Activated CD4-positive, alpha-beta T cell treated with anti-CD3 and anti-CD28 coated beads, Interleukin-2, amount 10 ng/mL, durations not matched to agents 24 days and 14 days (primary cell): Measurements from ENCODE around the gene SPRR4. TPM values are rescaled to one million over a fixed set of nuclear protein-coding genes. Genes with fewer than 3 reads are reported as not detected.

Experiments
- DNase-seq: peaks from one replicate; pipeline ENCODE4 v3.0.0; 2022
- H3K27ac Mint-ChIP-seq: one replicate; pipeline ENCODE4 v1.8.0; 2022; ENCODE audit warnings: mild to moderate bottlenecking, mixed read lengths
- H3K27me3 Mint-ChIP-seq: one replicate; pipeline ENCODE4 v1.8.0; 2022; ENCODE audit warnings: mixed read lengths
- H3K36me3 Mint-ChIP-seq: one replicate; pipeline ENCODE4 v1.8.0; 2022; ENCODE audit warnings: low read depth, mild to moderate bottlenecking, mixed read lengths
- H3K4me1 Mint-ChIP-seq: one replicate; pipeline ENCODE4 v1.8.0; 2021; ENCODE audit warnings: mixed read lengths
- H3K4me3 Mint-ChIP-seq: one replicate; pipeline ENCODE4 v1.8.0; 2022; ENCODE audit warnings: mild to moderate bottlenecking, moderate library complexity, mixed read lengths
- H3K9me3 Mint-ChIP-seq: one replicate; pipeline ENCODE4 v1.8.0; 2021; ENCODE audit warnings: mixed read lengths
- intact Hi-C: fragments of 100-400 bp; cut with micrococcal nuclease; formaldehyde crosslinking; loops from one replicate; pipeline ENCODE4 v1.15.1; 2023
- total RNA-seq: library from RNA; stranded (reverse); gene quantifications from 2 replicates; pipeline ENCODE4 v1.2.3, GENCODE V29; 2022

The SPRR4 gene
- total RNA-seq, 1 donor from 2014 or later: not detected

DNA sequence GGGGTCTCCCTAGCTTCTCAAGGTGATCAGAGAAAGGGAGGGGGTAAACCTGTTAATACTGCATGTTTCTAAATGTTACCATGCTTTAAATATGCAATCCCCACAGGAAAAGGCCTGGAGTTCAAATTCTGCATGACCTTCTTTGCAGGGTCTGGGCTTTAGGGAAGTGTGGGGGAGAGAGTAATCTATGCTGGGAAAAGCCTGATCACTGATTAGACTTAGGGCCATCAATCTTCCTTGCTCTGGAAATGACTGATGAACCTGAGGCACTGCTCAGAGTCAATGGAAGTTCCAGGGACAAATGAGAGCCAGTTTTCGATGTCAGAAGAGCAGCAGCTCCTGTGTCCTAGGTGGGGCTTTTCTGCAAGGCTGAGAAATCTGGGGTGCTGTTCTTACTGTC lies 10.2 kb downstream of the SPRR4 start:
- Mint-ChIP-seq H3K4me1 (no peaks in the 10 kb centered on the region), H3K9me3 (no peaks in the 10 kb centered on the region), H3K36me3 (no peaks in the 10 kb centered on the region), H3K4me3 (no peak overlapping the region), H3K27me3 (peaks cover 5% of the 10 kb centered on the region), H3K27ac (no peak overlapping the region)
- intact Hi-C loops: no loop called here
- DNase-seq: no peak

- H3K27ac Mint-ChIP-seq: no peak overlapping the region
- H3K36me3 Mint-ChIP-seq: no peaks in the 10 kb centered on the region
- H3K27me3 Mint-ChIP-seq: peaks cover 5% of the 10 kb centered on the region
- no peaks in the 10 kb centered on the region for H3K4me1 Mint-ChIP-seq
- no peaks in the 10 kb centered on the region for H3K9me3 Mint-ChIP-seq
- intact Hi-C loops: no loop called here
- DNase-seq: no peak
- no peak overlapping the region for H3K4me3 Mint-ChIP-seq
Measured at GRCh38 chr1:152981146-152981871, 10.9 kb downstream of the SPRR4 start.

GRCh38 chr1:152982076-152982475 lies 11.6 kb downstream of the SPRR4 start:
- Mint-ChIP-seq H3K27ac (no peak overlapping the region), H3K4me3 (no peak overlapping the region), H3K4me1 (no peaks in the 10 kb centered on the region), H3K36me3 (no peaks in the 10 kb centered on the region), H3K9me3 (no peaks in the 10 kb centered on the region), H3K27me3 (peaks cover 5% of the 10 kb centered on the region)
- intact Hi-C loops: no loop called here
- DNase-seq: no peak

DNA sequence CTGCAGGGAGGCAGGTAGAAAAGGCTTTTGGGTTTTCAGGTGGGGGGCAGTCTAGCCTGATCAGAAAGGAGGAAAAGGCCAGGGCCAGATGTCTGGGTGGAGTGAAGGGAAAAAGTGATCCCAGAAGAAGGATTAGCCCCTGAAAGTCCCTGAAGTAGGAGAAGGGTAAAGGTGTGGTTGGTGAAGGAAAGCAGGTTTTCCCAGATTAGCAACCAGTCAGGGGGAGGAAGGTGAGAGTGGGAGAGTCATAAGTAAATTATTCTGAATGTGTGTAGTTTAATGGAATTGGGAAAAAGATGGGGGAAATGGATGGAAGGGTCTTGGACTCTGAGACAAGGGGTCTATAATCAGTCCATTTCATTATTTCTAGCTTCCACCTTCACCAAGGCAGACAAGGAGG lies 12.8 kb downstream of the SPRR4 start:
- Mint-ChIP-seq H3K36me3 (no peaks in the 10 kb centered on the region), H3K27me3 (peaks cover 7% of the 10 kb centered on the region), H3K27ac (no peak overlapping the region), H3K4me1 (no peaks in the 10 kb centered on the region), H3K9me3 (no peaks in the 10 kb centered on the region), H3K4me3 (no peak overlapping the region)
- DNase-seq: peak; percentile 14
- intact Hi-C loops: no loop called here

DNA sequence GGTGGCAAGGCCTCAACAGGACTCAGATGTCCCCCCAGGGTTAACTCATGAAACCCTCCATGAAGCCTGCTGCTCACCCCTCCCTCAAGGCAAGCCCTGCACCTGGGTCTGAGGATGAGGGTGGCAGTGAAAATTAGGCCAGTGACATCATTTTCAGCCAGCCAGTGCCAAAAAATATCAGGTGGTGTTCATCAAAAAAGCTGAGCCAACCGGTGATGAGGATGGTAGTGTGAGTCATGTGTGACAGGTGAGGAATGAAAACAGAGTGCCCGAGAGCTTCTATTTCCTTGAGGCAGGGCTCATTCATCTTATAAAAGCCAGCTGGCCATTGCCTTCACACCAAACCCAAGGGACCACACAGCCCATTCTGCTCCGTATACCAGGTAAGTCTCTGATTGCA lies 13.3 kb downstream of the SPRR4 start, which contains the start of gene SPRR1A:
Gene SPRR1A (plus strand): TSS at position 339 of the 400 bp plus-strand sequence. CDS start 1,150 bp downstream, outside the sequence.
- H3K36me3 Mint-ChIP-seq: no peaks in the 10 kb centered on the region
- H3K27me3 Mint-ChIP-seq: peaks cover 10% of the 10 kb centered on the region
- H3K4me1 Mint-ChIP-seq: no peaks in the 10 kb centered on the region
- H3K4me3 Mint-ChIP-seq: no peak within 1 kb of the TSS
- no peak within 1 kb of the TSS for H3K27ac Mint-ChIP-seq
- no peaks in the 10 kb centered on the region for H3K9me3 Mint-ChIP-seq
- peak; percentile 30 for DNase-seq
- intact Hi-C loops: no loop called here

GRCh38 chr1:152986578-152986977 lies 16.1 kb downstream of the SPRR4 start:
- Mint-ChIP-seq H3K4me3 (no peak overlapping the region), H3K27ac (no peak overlapping the region), H3K9me3 (no peaks in the 10 kb centered on the region)

DNA sequence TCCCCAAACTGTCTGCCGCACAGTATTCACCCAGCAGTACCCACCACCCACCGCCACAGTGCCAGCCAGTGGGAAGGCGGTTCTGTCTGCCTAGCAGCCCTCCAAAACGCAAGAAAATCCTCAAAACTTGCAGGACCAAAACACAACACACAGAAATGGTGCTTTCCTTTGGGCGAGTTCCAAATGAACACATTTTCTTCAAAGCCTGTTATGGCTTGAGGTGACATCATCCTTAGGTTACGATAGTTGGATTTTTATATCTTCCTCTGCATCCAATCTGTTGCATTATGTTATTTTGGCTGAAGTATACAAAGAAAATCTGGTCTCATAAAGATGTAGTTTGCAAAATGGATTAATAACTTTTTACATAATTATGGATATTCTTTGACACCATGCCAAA lies 22.7 kb downstream of the SPRR4 start:
- intact Hi-C loops: no loop called here
- DNase-seq: no peak

More at GRCh38 chr1:152986578-152986977, 16.1 kb downstream of the SPRR4 start:
- Mint-ChIP-seq H3K36me3 (no peaks in the 10 kb centered on the region), H3K4me1 (no peaks in the 10 kb centered on the region), H3K27me3 (peaks cover 21% of the 10 kb centered on the region)
- DNase-seq: peak; percentile 14
- intact Hi-C loops: no loop called here

GRCh38 chr1:152995842-152996241 lies 25.4 kb downstream of the SPRR4 start:
- intact Hi-C loops: no loop called here
- Mint-ChIP-seq H3K27ac (no peak overlapping the region), H3K4me1 (no peaks in the 10 kb centered on the region), H3K27me3 (peaks cover 11% of the 10 kb centered on the region), H3K36me3 (no peaks in the 10 kb centered on the region), H3K9me3 (no peaks in the 10 kb centered on the region), H3K4me3 (no peak overlapping the region)
- DNase-seq: no peak

More for the DNA sequence above, 22.7 kb downstream of the SPRR4 start:
- H3K4me1 Mint-ChIP-seq: no peaks in the 10 kb centered on the region
- no peak overlapping the region for H3K4me3 Mint-ChIP-seq
- H3K36me3 Mint-ChIP-seq: no peaks in the 10 kb centered on the region
- no peak overlapping the region for H3K27ac Mint-ChIP-seq
- peaks cover 25% of the 10 kb centered on the region for H3K27me3 Mint-ChIP-seq
- no peaks in the 10 kb centered on the region for H3K9me3 Mint-ChIP-seq

DNA sequence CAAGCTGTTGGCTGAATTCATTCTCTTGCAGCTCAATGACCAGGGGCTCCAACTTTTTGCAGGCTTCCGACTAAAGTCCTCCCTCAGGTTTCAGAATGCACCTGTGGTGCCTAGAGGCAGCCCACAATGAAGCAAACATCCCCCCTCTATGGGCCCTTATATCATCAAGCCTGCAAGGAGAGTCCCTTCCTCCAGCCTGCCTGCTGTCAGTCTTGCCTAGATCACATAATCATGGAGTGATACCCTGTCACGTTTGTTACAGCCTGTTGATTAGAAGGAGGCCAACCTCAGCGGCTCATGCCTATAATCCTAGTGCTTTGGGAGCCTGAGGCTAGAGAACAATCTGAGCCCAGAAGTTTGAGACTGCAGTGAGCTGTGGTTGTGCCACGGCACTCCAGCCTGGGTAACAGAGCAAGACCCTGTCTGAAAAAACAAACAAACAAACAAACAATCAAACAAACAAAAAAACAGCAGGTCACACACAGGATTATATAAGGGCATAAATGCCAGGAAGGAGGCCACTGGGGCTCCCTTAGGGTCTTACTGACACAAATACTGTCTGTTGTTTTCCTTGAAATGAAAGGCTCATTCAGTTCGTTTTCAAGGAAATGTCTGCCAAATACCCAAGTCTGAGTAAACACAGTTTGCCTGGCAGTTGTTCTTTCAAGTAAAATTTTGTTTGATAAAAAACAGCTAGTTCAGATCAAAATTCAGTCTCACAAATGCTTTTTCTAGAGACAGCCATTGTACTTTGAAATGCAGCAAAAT lies 26.4 kb downstream of the SPRR4 start:
- Mint-ChIP-seq H3K4me3 (no peak overlapping the region), H3K4me1 (no peaks in the 10 kb centered on the region), H3K36me3 (no peaks in the 10 kb centered on the region), H3K27ac (no peak overlapping the region), H3K27me3 (peaks cover 11% of the 10 kb centered on the region), H3K9me3 (no peaks in the 10 kb centered on the region)
- intact Hi-C loops: no loop called here
- no peak for DNase-seq

GRCh38 chr1:152997901-152998300 lies 27.5 kb downstream of the SPRR4 start:
- H3K4me1 Mint-ChIP-seq: no peaks in the 10 kb centered on the region
- H3K36me3 Mint-ChIP-seq: no peaks in the 10 kb centered on the region
- intact Hi-C loops: no loop called here
- no peak overlapping the region for H3K27ac Mint-ChIP-seq
- H3K27me3 Mint-ChIP-seq: peaks cover 11% of the 10 kb centered on the region
- DNase-seq: no peak
- no peaks in the 10 kb centered on the region for H3K9me3 Mint-ChIP-seq
- H3K4me3 Mint-ChIP-seq: no peak overlapping the region

GRCh38 chr1:152998476-152998875 lies 28.0 kb downstream of the SPRR4 start:
- no peak overlapping the region for H3K27ac Mint-ChIP-seq
- H3K9me3 Mint-ChIP-seq: no peaks in the 10 kb centered on the region
- no peaks in the 10 kb centered on the region for H3K4me1 Mint-ChIP-seq
- no peak overlapping the region for H3K4me3 Mint-ChIP-seq
- DNase-seq: no peak
- intact Hi-C loops: no loop called here
- peaks cover 11% of the 10 kb centered on the region for H3K27me3 Mint-ChIP-seq
- H3K36me3 Mint-ChIP-seq: no peaks in the 10 kb centered on the region

DNA sequence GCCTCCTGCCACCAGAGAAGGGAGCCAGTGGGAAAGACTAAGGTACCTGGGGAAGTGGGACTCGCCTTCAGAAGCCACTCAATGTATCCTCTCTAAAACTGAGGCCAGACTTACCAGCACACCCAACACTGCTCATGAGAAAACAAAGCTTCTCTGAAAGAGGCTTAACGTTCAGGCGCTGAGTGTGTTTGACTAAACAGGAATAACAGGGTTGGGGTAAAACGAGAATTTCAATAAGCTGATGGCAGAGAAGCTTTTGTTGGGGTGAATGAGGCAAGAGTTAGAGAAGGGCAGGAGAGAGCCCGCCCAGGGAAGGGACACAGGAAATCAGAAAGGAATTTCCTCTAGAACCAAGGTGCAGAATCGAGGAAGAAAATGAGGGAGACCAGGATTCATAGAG lies 29.4 kb downstream of the SPRR4 start:
- intact Hi-C loops: no loop called here
- H3K27me3 Mint-ChIP-seq: peaks cover 9% of the 10 kb centered on the region
- no peaks in the 10 kb centered on the region for H3K9me3 Mint-ChIP-seq
- no peaks in the 10 kb centered on the region for H3K4me1 Mint-ChIP-seq
- no peak for DNase-seq
- no peak overlapping the region for H3K4me3 Mint-ChIP-seq
- H3K36me3 Mint-ChIP-seq: no peaks in the 10 kb centered on the region
- no peak overlapping the region for H3K27ac Mint-ChIP-seq

DNA sequence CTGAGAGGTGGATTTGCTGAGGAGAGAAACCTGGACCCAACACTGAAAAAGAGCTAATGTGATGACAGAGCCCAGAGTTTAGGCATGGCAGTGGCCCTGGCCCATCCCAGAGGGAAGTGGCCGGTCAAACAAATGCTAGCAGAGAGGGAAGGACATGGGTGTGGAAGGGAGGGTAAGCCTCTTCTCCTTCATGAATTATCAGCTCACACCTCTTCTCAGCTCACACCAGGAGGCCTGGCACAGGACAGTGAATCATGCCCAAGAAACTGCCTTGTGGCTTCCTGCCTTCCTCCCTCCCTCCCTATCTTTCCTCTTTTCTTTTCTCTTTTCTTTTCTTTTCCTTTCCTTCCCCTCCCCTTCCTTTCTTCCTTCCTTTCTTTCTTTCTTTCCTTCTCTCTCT lies 29.8 kb downstream of the SPRR4 start:
- Mint-ChIP-seq H3K9me3 (no peaks in the 10 kb centered on the region), H3K27me3 (peaks cover 9% of the 10 kb centered on the region), H3K4me3 (no peak overlapping the region), H3K36me3 (no peaks in the 10 kb centered on the region), H3K4me1 (no peaks in the 10 kb centered on the region), H3K27ac (no peak overlapping the region)
- intact Hi-C loops: no loop called here
- no peak for DNase-seq

- intact Hi-C loops: no loop called here
- H3K4me1 Mint-ChIP-seq: no peaks in the 10 kb centered on the region
- H3K36me3 Mint-ChIP-seq: no peaks in the 10 kb centered on the region
- H3K4me3 Mint-ChIP-seq: no peak within 1 kb of the TSS
- H3K9me3 Mint-ChIP-seq: no peaks in the 10 kb centered on the region
- H3K27me3 Mint-ChIP-seq: peaks cover 4% of the 10 kb centered on the region
- DNase-seq: no peak
- H3K27ac Mint-ChIP-seq: no peak within 1 kb of the TSS
Measured at GRCh38 chr1:153001382-153001781, 30.9 kb downstream of the SPRR4 start, which contains the start of gene SPRR3. Gene SPRR3, plus strand, starts transcription at chr1:153001749. Its CDS starts 1,272 bp downstream, at chr1:153003021.
